ENCODE measurements around the gene PAGE3. TPM values are rescaled to one million over a fixed set of nuclear protein-coding genes. Genes with fewer than 3 reads are reported as not detected.

PAGE3 gene, protein sequence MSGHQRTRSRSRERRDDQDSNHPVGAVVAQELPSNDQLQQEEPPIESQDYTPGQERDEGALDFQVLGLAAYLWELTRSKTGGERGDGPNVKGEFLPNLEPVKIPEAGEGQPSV
- total RNA-seq, result not detected

DNA sequence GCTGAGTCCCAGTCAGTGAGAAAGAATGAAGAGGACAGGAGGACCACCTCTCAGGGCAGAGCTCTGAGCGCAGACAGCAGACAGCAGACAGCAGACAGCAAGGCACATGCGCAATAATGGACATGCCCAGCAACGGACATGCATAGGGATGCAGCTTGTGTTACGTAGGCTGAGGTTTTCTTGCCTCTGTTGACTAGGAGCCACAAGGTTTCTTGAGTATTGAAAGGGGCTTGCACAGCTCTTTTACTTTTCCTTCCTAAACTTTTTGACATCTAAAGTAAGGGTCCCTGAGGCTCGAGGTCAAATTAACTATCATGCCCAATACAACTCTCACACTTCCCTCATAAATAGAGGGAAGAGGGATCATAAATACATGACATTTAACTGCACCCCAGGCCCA is at the start of gene PAGE3:
Gene PAGE3, minus strand, starts transcription at position 101 of the 400 bp plus-strand sequence. CDS start 1,013 bp downstream, outside the sequence.
- no peaks in the 10 kb centered on the region for H3K27me3 Mint-ChIP-seq
- no peak within 1 kb of the TSS for H3K4me3 Mint-ChIP-seq
- DNase-seq, result no peak
- no peaks in the 10 kb centered on the region for H3K4me1 Mint-ChIP-seq
- no peaks in the 10 kb centered on the region for H3K9me3 Mint-ChIP-seq (ENCODE audit: low read depth)
- no peak for ATAC-seq
- CTCF ChIA-PET, result no interaction called here
- no peaks in the 10 kb centered on the region for H3K36me3 Mint-ChIP-seq
- H3K27ac Mint-ChIP-seq, result no peak within 1 kb of the TSS

DNA sequence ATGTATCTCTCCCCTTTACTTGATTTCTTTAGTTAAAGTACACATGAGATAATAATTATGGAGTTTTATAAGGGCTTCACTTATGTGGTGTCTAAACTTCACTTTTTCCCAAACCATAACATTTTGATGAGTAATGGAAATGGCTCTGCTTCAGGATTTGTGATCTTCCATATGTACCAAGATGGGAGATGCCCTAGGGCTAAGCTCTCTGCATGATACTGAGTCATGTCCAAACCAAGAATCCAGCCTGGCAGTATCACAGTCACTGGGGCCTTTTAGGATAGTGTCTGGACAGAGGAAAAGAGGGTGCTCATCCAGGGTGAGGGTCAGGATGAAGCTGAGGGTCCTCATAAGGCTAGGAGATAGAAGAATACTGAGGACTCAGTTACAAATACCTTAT is 47.9 kb upstream of the PAGE3 start:
- ATAC-seq, result no peak
- Mint-ChIP-seq H3K36me3 (no peaks in the 10 kb centered on the region), H3K4me3 (no peak overlapping the region), H3K4me1 (no peaks in the 10 kb centered on the region), H3K27me3 (peaks cover 3% of the 10 kb centered on the region), H3K9me3 (ENCODE audit: low read depth) (no peaks in the 10 kb centered on the region), H3K27ac (no peak overlapping the region)
- no peak for DNase-seq
- CTCF ChIA-PET, result no interaction called here

DNA sequence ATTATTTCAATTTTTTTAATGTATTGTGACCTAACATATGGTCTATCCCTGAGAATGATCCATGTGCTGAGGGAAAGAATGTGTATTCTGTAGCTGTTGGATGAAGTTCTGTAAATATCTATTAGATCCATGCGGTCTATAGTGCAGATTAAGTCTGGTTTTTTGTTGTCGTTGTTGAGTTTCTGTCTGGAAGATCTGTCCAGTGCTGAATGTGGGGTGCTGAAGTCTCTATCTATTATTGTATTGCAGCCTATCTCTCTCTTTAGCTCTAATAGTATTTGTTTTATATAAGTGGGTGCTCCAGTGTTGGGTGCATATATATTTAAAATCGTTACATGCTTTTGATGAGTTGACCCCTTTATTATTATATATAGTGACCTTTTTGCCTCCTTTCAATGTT is 26.2 kb upstream of the PAGE3 start:
- Mint-ChIP-seq H3K36me3 (no peaks in the 10 kb centered on the region), H3K4me1 (no peaks in the 10 kb centered on the region), H3K4me3 (no peak overlapping the region), H3K27ac (no peak overlapping the region), H3K27me3 (no peaks in the 10 kb centered on the region), H3K9me3 (ENCODE audit: low read depth) (peaks cover 4% of the 10 kb centered on the region)
- DNase-seq (no peak), ATAC-seq (no peak)
- CTCF ChIA-PET, result no interaction called here

DNA sequence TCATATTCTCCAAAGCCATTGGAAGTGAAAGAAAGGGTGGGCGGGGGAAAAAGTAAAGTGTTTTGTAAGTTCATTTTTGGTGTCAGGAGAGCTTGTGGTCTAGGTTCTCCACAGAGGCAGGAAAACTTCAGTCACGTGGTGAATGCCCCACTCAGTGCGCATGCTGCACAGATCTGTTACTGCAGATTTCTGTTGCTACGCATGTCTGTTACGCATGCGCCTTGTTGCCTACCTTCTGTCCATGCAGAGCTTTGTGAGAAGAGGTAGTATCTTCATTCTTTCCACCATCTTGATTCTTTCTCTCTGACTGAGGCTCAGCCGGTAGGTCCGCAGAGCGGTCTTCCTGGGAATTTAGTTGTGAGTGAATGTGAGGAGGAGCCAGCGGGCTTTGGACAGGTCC is 15.1 kb upstream of the PAGE3 start:
- Mint-ChIP-seq H3K4me1 (no peaks in the 10 kb centered on the region), H3K27me3 (peaks cover 7% of the 10 kb centered on the region), H3K4me3 (no peak overlapping the region), H3K9me3 (ENCODE audit: low read depth) (no peaks in the 10 kb centered on the region), H3K36me3 (no peaks in the 10 kb centered on the region), H3K27ac (no peak overlapping the region)
- CTCF ChIA-PET, result no interaction called here
- no peak for DNase-seq
- ATAC-seq, result no peak

DNA sequence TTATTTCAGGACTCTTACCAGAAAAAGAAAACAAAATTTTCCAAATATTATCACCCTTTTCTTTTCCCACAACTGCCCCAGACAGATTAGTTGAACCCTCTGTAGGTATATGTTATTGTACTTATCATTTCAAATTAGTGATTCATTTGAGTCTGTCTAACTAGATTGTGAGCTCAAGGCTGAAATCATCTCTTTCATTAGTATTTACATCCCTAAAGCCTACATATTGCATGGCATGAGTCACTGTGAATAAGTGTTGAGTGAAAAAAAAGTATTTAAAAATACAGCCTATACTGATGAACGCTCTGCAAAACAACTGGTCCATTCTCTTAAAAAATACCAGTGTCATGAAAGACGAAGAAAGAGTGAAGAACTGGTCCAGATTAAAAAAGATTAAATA is 3.9 kb downstream of the PAGE3 start:
- DNase-seq (no peak), ATAC-seq (no peak)
- Mint-ChIP-seq H3K4me1 (no peaks in the 10 kb centered on the region), H3K9me3 (ENCODE audit: low read depth) (no peaks in the 10 kb centered on the region), H3K4me3 (no peak overlapping the region), H3K27ac (no peak overlapping the region), H3K27me3 (no peaks in the 10 kb centered on the region), H3K36me3 (no peaks in the 10 kb centered on the region)
- CTCF ChIA-PET, result no interaction called here

DNA sequence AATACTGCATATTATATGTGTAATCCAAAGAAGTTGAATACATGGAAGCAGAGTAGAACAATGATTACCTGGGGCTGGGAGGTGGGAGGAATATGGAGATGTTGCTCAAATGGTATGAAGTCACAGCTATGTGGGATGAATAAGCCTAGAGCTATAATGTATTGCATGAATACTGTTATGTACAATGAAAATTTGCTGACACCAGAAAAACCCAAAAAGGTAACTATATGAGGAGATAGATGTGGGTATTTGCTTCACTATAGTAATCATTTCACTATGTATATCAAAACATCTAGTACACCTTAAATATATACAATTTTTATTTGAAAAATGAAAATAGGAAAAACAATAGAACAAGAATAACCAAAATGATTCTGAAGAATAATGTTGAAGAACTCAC is 11.2 kb downstream of the PAGE3 start:
- DNase-seq (no peak), ATAC-seq (no peak)
- Mint-ChIP-seq H3K27me3 (no peaks in the 10 kb centered on the region), H3K4me1 (no peaks in the 10 kb centered on the region), H3K36me3 (no peaks in the 10 kb centered on the region), H3K27ac (no peak overlapping the region), H3K4me3 (no peak overlapping the region), H3K9me3 (ENCODE audit: low read depth) (no peaks in the 10 kb centered on the region)
- CTCF ChIA-PET, result no interaction called here

DNA sequence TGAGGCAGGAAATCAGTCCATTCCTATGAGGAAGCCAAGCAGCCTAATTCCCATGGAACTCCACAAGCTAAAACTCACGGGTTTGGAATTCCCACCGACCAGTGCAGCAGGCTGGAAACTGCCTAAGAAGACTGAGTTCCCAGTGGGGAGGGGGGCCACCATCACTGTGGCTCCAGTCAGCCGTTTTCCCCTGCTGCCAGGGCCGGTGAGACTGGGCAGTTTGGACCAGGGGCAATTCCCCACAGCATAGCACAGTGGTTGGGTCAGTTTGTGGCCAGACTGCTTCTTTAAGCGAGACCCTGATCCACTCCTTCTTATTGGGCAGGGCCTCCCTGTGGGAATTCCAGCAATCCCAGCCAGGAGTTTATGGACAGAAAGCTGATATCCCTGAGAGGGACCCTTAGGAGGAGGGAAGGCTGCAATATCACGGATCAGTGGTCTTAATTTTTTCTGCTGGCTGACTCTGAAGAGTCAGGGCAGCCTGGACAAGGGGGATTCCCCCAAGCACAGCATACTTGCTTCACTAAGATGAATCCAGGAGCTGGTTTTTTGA is 23.9 kb downstream of the PAGE3 start:
- no peaks in the 10 kb centered on the region for H3K36me3 Mint-ChIP-seq
- CTCF ChIA-PET, result no interaction called here
- H3K4me1 Mint-ChIP-seq, result no peaks in the 10 kb centered on the region
- no peak overlapping the region for H3K4me3 Mint-ChIP-seq
- no peaks in the 10 kb centered on the region for H3K27me3 Mint-ChIP-seq
- H3K27ac Mint-ChIP-seq, result no peak overlapping the region
- ATAC-seq (no peak), DNase-seq (no peak)
- no peaks in the 10 kb centered on the region for H3K9me3 Mint-ChIP-seq (ENCODE audit: low read depth)

DNA sequence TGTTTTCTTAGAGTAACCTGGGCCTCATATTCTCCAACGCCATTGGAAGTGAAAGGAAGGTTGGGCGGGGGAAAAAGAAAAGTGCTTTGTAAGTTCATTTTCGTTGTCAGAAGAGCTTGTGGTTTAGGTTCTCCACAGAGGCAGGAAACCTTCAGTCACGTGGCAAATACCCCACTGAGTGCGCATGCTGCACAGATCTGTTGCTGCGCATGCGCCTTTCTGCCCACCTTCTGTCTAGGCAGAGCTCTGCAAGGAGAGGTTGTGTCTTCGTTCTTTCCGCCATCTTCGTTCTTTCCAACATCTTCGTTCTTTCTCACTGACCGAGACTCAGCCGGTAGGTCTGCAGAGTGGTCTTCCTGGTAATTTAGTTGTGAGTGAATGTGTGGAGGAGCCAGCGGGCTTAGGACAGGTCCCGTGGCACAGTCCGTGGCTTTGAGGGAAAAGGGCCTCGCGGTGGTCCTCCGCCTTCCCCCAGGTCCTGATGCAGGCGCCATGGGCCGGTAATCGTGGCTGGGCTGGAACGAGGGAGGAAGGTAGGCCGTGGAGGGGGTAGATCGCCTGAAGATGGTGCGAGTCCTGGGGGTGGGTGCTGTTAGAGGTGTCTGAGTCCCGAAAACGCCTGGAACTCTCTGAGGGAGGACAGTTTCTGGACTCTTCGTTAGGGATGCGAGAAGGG is 44.5 kb downstream of the PAGE3 start, which contains the start of gene PAGE5:
Gene PAGE5, plus strand, starts transcription at position 228 of the 676 bp plus-strand sequence. CDS start 1,037 bp downstream, outside the sequence.
- CTCF ChIA-PET, result no interaction called here
- Mint-ChIP-seq H3K27ac (no peak within 1 kb of the TSS), H3K36me3 (no peaks in the 10 kb centered on the region), H3K4me1 (peaks cover 1% of the 10 kb centered on the region), H3K9me3 (ENCODE audit: low read depth) (peaks cover 2% of the 10 kb centered on the region), H3K4me3 (no peak within 1 kb of the TSS), H3K27me3 (peaks cover 2% of the 10 kb centered on the region)
- peak; percentile 36 for DNase-seq
- ATAC-seq, result no peak

DNA sequence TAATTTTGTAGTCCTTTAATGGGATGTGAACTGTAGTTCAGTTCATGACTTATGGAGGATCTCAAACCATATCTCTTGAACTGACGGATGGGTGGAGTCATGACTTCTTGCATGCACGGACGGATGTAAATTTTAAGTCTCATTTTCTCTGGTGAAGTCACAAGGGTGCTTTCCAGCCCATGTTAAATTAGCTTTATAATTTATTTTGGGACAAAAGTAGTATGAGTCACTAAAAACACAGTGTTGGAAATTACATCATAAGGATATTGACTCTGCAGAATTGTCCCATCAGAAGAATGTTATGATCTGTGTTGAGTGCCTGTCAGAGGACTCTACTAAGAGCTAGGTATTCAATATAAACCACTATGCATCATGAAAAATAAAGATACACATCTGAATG is 51.3 kb downstream of the PAGE3 start:
- peaks cover 2% of the 10 kb centered on the region for H3K27me3 Mint-ChIP-seq
- ATAC-seq (no peak), DNase-seq (no peak)
- no peaks in the 10 kb centered on the region for H3K9me3 Mint-ChIP-seq (ENCODE audit: low read depth)
- CTCF ChIA-PET, result no interaction called here
- H3K27ac Mint-ChIP-seq, result no peak overlapping the region
- no peaks in the 10 kb centered on the region for H3K36me3 Mint-ChIP-seq
- no peaks in the 10 kb centered on the region for H3K4me1 Mint-ChIP-seq
- no peak overlapping the region for H3K4me3 Mint-ChIP-seq

DNA sequence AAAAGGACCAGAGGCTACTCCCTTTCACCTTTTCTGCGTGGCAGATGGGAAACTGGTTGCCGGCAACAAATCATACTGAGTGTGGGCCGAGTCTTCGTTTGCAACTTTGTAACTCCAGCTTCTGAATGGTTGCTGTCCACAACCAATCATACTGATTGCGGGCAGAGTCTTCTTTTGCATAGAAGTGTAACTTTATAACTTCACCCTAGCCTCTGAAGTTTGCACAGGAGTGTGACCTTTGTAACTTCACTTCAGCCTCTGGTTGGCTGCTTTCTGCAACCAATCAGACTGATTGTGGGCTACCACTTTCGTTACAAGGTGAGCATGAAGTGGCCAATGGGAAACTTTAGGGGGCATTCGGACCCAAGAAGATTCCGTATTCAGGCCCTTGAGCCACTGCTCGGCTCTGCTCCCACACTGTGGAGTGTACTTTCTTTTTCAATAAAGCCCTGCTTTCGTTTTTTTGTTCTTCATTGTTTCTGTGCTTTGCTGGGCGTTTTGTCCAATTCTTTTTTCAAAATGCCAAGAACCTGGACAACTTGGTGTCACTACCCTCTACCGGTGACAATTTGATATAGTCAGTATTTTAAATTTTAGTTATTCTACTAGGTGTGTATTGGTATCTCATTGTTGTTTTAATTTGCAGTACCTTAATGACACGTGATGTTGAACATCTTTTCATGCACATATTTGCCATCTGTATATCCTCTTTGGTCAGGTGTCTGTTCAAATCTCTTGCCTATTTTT is 53.6 kb downstream of the PAGE3 start:
- CTCF ChIA-PET, result no interaction called here

More for the DNA sequence above, 53.6 kb downstream of the PAGE3 start:
- H3K27ac Mint-ChIP-seq, result no peak overlapping the region
- no peaks in the 10 kb centered on the region for H3K9me3 Mint-ChIP-seq (ENCODE audit: low read depth)
- no peaks in the 10 kb centered on the region for H3K36me3 Mint-ChIP-seq
- H3K27me3 Mint-ChIP-seq, result peaks cover 2% of the 10 kb centered on the region
- H3K4me3 Mint-ChIP-seq, result no peak overlapping the region
- DNase-seq (no peak), ATAC-seq (no peak)
- H3K4me1 Mint-ChIP-seq, result no peaks in the 10 kb centered on the region

Other genes starting within 250 kb of the PAGE3 start
- not detected for gene ALAS2, start 233.9 kb downstream of the PAGE3 start, total RNA-seq
- 1 to 10 TPM in 1 of 2 experiments, not detected in 1; 2.0 TPM for gene PAGE2B, start 189.9 kb downstream of the PAGE3 start, total RNA-seq
- gene PAGE2, start 175.9 kb downstream of the PAGE3 start, total RNA-seq, result not detected
- under 1 TPM in 1 of 2 experiments, not detected in 1; 0.47 TPM for gene PAGE5, start 44.6 kb downstream of the PAGE3 start, total RNA-seq
- 10 to 100 TPM; 14.6 to 17.9 TPM for gene MAGEH1, start 187.2 kb upstream of the PAGE3 start, total RNA-seq
- under 1 TPM; 0.82 to 0.88 TPM for gene USP51, start 224.9 kb upstream of the PAGE3 start, total RNA-seq

Data from activated CD8-positive, alpha-beta memory T cell treated with anti-CD3 and anti-CD28 coated beads, Interleukin-2, amount 10 ng/mL, durations not matched to agents 7 days and 5 days (primary cell).